T-cell (primary cell): ENCODE data around the gene UNC5A. TPM values are rescaled to one million over a fixed set of nuclear protein-coding genes. Genes with fewer than 3 reads are reported as not detected.

Source experiments
- ATAC-seq, 4 experiments: fragments of 200-7000 bp in 3 of 4; fragments of 150-1000 bp in 1 of 4; cut with Tn5 transposase; replicated peaks in 1 of 4; 1 replicate in 3 of 4; 2 replicates in 1 of 4; pipeline ENCODE4 v1.10.0; 2021; ENCODE audit warnings: moderate library complexity in 3 of 4, mild to moderate bottlenecking in 2 of 4, moderate number of reproducible peaks in 1 of 4
- CTCF ChIA-PET, 2 donors: fragments of 300-600 bp; sonication (Branson Sonifier 250); formaldehyde crosslinking; loops; one replicate each; lab custom pipeline; 2022; ENCODE audit warnings: antibody characterized with exemption in 2 of 2; lab: Charles Lee
- POLR2A ChIA-PET, 2 donors: fragments of 300-600 bp; sonication (Branson Sonifier 250); formaldehyde crosslinking; loops; one replicate each; lab custom pipeline; 2022; ENCODE audit warnings: antibody characterized with exemption in 2 of 2; lab: Charles Lee
- DNase-seq, 35 experiments: peaks; one replicate each; pipeline versions ENCODE4 v3.0.0 to v3.0.0-alpha.2; 2013 to 2023
- H3K27ac ChIP-seq: one replicate; pipeline ENCODE4 v1.5.1; 2013; ENCODE audit warnings: low read length
- H3K27me3 ChIP-seq, 2 experiments: replicated peaks in 1 of 2; 1 replicate in 1 of 2; 2 replicates in 1 of 2; pipeline versions ENCODE4 v1.6.1 to v1.7.0; 2013; ENCODE audit warnings: low read length in 1 of 2, mixed read lengths in 1 of 2; ENCODE audit not compliant: control insufficient read depth in 2 of 2, insufficient read depth in 2 of 2; ENCODE audit errors: extremely low read depth in 1 of 2
- H3K36me3 ChIP-seq, 2 donors: 1 replicate in 1 of 2; 2 replicates in 1 of 2; pipeline versions ENCODE4 v1.6.1 to v1.7.0; 2013; ENCODE audit warnings: low read length in 1 of 2; ENCODE audit not compliant: control insufficient read depth in 2 of 2, insufficient read depth in 1 of 2; ENCODE audit errors: extremely low read depth in 1 of 2
- H3K4me1 ChIP-seq, 2 experiments: 1 replicate in 1 of 2; 2 replicates in 1 of 2; pipeline versions ENCODE4 v1.6.1 to v1.7.0; 2013; ENCODE audit warnings: low read length in 2 of 2, mixed read lengths in 1 of 2; ENCODE audit not compliant: insufficient read depth in 2 of 2, control insufficient read depth in 1 of 2; ENCODE audit errors: extremely low read depth in 1 of 2
- H3K4me3 ChIP-seq, 2 donors: 1 replicate in 1 of 2; 2 replicates in 1 of 2; pipeline versions ENCODE4 v1.5.1 to v1.7.0; 2013; ENCODE audit warnings: mild to moderate bottlenecking in 2 of 2, low read length in 1 of 2, moderate library complexity in 1 of 2; ENCODE audit not compliant: control insufficient read depth in 1 of 2; ENCODE audit errors: extremely low read depth in 1 of 2
- H3K9me3 ChIP-seq: 2 replicates; pipeline ENCODE4 v1.7.0; 2013
- H3K27ac Mint-ChIP-seq, 2 donors: one replicate each; pipeline ENCODE4 v1.8.0; 2020 to 2021; ENCODE audit warnings: mild to moderate bottlenecking in 2 of 2, mixed read lengths in 2 of 2
- H3K27me3 Mint-ChIP-seq, 2 donors: one replicate each; pipeline ENCODE4 v1.8.0; 2021 to 2022; ENCODE audit warnings: mixed read lengths in 2 of 2
- H3K36me3 Mint-ChIP-seq: one replicate; pipeline ENCODE4 v1.8.0; 2021; ENCODE audit warnings: mixed read lengths
- H3K4me1 Mint-ChIP-seq, 3 donors: one replicate each; pipeline ENCODE4 v1.8.0; 2020 to 2022; ENCODE audit warnings: mixed read lengths in 3 of 3, mild to moderate bottlenecking in 1 of 3
- H3K4me3 Mint-ChIP-seq, 3 donors: one replicate each; pipeline ENCODE4 v1.8.0; 2020 to 2022; ENCODE audit warnings: mild to moderate bottlenecking in 3 of 3, mixed read lengths in 3 of 3, moderate library complexity in 3 of 3
- H3K9me3 Mint-ChIP-seq, 3 donors: one replicate each; pipeline ENCODE4 v1.8.0; 2020 to 2022; ENCODE audit warnings: mixed read lengths in 3 of 3
- WGBS: methylation state at CpG from one replicate; pipeline ENCODE4 v1.1.5; 2013; ENCODE audit warnings: missing lambda C conversion rate; ENCODE audit not compliant: insufficient coverage; 5-methylcytosine and 5-hydroxymethylcytosine counted together
- total RNA-seq, 35 experiments: library from RNA in 6 of 35; stranded (reverse) in 6 of 35; fragments of 120-200 nt in 1 of 35; gene quantifications; one replicate each; pipeline versions ENCODE4 v1.2.1 to v1.2.4 and lab custom pipeline; 2013 to 2026

The UNC5A gene
- total RNA-seq, 5 donors from 2014 or later (not counting 1 experiment from before 2014, with no cell fraction given) = not detected

DNA sequence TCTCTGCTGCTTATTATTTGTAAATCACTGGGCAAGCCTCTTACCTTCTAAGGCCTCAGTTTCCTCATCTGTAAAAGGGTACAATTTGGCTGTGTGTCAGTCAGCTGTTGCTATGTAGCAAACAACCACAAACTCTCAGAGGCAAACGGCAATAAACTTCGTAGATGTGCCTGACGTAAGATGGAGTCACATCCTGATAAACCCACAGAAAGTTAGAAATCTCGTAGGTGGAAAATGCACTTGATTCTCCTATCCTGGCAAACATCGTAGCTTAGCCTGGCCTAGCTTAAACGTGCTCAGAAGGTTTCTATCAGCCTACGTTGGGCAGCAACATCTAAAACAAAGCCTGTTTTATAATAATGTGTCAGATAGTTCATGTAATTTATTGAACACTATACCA lies 35.0 kb upstream of the UNC5A start:
- WGBS = 63% methylated on average over 5 of the region's 7 CpGs
- ATAC-seq (no peak), DNase-seq (no peak)
- H3K27me3 ChIP-seq = peaks cover 3 to 46% of the 10 kb centered on the region in 2 experiments
- no peaks in the 10 kb centered on the region for H3K4me1 ChIP-seq
- Mint-ChIP-seq H3K4me1 (no peaks in the 10 kb centered on the region), H3K4me3 (no peak overlapping the region), H3K27ac (no peak overlapping the region), H3K36me3 (no peaks in the 10 kb centered on the region), H3K27me3 (peaks cover 27 to 55% of the 10 kb centered on the region in 2 donors), H3K9me3 (no peaks in the 10 kb centered on the region)
- H3K4me3 ChIP-seq = no peak overlapping the region
- ChIA-PET CTCF (no interaction called here), POLR2A (no interaction called here)
- no peaks in the 10 kb centered on the region for H3K9me3 ChIP-seq
- H3K36me3 ChIP-seq = no peaks in the 10 kb centered on the region
- H3K27ac ChIP-seq = no peak overlapping the region

DNA sequence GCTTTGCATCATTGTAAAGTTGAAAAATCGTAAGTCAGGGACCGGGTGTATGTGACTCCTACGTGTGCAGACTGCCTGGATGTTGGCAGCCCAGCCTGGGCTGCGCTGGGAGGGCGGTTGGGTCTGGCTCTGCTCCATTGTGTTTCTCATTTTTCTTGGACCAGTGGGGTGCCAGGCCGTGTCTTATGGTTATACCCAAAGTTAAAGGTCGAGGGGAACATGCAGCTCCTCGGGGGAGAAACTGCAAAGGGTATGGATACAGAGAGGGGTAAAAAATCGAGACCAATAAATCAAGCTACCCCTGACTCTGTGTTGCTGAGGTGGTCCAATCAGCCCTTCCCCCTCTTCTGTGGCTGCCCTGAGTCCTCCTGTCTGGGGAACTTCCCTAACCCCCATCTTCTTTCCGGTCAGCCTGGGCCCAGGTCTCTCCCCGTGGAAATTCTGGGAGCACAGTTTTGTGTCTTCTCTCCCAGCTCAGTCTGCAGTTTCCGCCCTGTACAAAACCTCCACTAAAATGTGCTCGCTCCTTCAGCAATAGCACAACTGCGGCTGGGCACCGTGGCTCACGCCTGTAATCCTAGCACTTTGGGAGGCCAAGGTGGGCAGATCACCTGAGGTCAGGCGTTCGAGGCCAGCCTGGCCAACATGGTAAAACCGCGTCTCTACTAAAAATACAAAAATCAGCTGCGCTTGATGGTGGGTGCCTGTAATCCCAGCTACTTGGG lies 34.1 kb upstream of the UNC5A start:
- DNase-seq (peak in 1 of 35 experiments; percentile 11), ATAC-seq (no peak)
- no peaks in the 10 kb centered on the region for H3K9me3 ChIP-seq
- H3K4me1 Mint-ChIP-seq = no peaks in the 10 kb centered on the region
- H3K36me3 Mint-ChIP-seq = no peaks in the 10 kb centered on the region
- ChIA-PET POLR2A (no interaction called here), CTCF (no interaction called here)
- no peak overlapping the region for H3K27ac ChIP-seq
- H3K9me3 Mint-ChIP-seq = no peaks in the 10 kb centered on the region
- no peaks in the 10 kb centered on the region for H3K4me1 ChIP-seq
- H3K4me3 Mint-ChIP-seq = no peak overlapping the region
- H3K4me3 ChIP-seq = no peak overlapping the region
- H3K27me3 ChIP-seq = peaks cover 3 to 52% of the 10 kb centered on the region in 2 experiments
- no peak overlapping the region for H3K27ac Mint-ChIP-seq
- no peaks in the 10 kb centered on the region for H3K36me3 ChIP-seq
- H3K27me3 Mint-ChIP-seq = peaks cover 35 to 61% of the 10 kb centered on the region in 2 donors
- 76% methylated on average over 13 of the region's 21 CpGs for WGBS

DNA sequence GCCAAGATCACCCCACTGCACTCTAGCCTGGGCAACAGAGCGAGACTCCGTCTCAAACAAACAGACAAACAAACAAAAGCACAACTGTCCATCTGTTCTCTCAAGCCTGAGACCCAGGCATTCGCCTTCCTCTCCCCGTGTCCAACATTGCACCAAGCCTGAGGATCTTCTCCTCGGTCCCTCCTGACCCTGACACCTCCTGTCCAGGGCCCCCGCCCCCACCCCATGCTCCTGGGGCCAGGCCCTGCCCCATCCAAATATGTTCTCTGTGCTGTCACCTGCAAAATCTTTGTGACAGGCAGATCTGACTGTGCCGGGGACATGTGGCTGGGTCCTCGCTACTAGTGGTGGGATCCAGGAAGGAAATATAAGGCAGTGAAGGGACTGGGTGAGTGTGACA lies 33.4 kb upstream of the UNC5A start:
- Histone ChIP-seq H3K4me3 (no peak overlapping the region), H3K9me3 (no peaks in the 10 kb centered on the region), H3K27ac (no peak overlapping the region), H3K36me3 (no peaks in the 10 kb centered on the region), H3K4me1 (no peaks in the 10 kb centered on the region), H3K27me3 (peaks cover 3 to 52% of the 10 kb centered on the region in 2 experiments)
- Mint-ChIP-seq H3K4me1 (peaks cover 0 to 4% (median 0%) of the 10 kb centered on the region in 3 donors), H3K4me3 (no peak overlapping the region), H3K36me3 (no peaks in the 10 kb centered on the region), H3K9me3 (no peaks in the 10 kb centered on the region), H3K27me3 (peaks cover 41 to 59% of the 10 kb centered on the region in 2 donors), H3K27ac (no peak overlapping the region)
- ATAC-seq (no peak), DNase-seq (peak in 1 of 35 experiments; percentile 10)
- 63% methylated on average over 8 of the region's 8 CpGs for WGBS
- POLR2A ChIA-PET = no interaction called here
- CTCF ChIA-PET = no interaction called here

DNA sequence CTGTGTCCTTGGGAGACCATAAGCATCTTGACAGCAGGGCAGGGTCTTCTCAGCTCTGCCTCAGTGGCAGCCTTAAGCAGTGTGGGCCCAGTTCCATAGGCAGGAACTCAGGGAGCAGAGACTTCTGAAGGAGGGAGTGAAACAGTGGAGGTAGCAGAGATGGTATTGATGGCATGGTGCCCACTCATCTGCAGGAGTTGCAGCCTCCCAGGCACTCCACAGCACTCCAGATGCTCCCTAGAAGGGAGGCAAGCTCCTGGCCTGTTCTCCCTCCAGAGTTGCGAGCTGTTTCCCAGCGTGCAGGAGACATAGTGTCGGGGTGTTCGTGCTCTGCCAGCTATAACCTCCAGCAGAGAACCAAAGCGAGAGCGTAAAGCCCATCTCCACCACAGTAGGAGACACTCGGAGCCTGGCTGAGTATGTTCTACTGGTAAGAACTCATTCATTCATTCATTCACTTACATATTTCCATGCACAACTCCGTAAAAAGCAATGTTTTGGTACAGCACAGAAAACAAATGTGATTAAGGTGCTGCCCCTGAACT lies 31.4 kb upstream of the UNC5A start:
- no peaks in the 10 kb centered on the region for H3K36me3 ChIP-seq
- no peak overlapping the region for H3K27ac Mint-ChIP-seq
- 86% methylated on average over 7 of the region's 8 CpGs for WGBS
- H3K4me1 Mint-ChIP-seq = peaks cover 0 to 6% (median 2%) of the 10 kb centered on the region in 3 donors
- CTCF ChIA-PET = no interaction called here
- H3K27me3 Mint-ChIP-seq = peaks cover 42 to 57% of the 10 kb centered on the region in 2 donors
- no peaks in the 10 kb centered on the region for H3K9me3 Mint-ChIP-seq
- no peaks in the 10 kb centered on the region for H3K4me1 ChIP-seq
- no peak overlapping the region for H3K4me3 ChIP-seq
- POLR2A ChIA-PET = no interaction called here
- no peak for ATAC-seq
- no peaks in the 10 kb centered on the region for H3K9me3 ChIP-seq
- H3K36me3 Mint-ChIP-seq = no peaks in the 10 kb centered on the region
- peak in 1 of 35 experiments; percentile 8 for DNase-seq
- peaks cover 0 to 59% of the 10 kb centered on the region in 2 experiments for H3K27me3 ChIP-seq
- no peak overlapping the region for H3K27ac ChIP-seq
- H3K4me3 Mint-ChIP-seq = no peak overlapping the region

DNA sequence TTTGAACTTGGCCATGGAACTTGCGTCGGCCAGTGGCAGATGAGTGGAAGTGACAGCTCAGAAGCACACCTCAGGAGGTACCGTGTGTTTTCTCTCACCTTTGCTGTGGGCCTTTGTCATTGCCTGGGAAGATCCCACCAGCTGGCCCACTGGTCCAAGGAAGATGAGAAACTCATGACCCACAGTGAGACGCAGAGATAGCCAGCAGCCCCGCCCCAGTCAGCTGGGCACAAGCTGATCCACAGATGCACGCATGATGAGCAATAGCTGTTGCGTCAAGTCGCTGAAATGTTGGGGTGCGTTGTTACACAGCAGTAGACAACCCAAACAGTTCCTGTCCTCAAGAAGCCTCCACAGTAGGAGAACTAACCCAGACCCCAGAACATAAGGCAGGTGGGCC lies 30.8 kb upstream of the UNC5A start:
- POLR2A ChIA-PET = no interaction called here
- H3K4me3 ChIP-seq = no peak overlapping the region
- no peaks in the 10 kb centered on the region for H3K4me1 ChIP-seq
- H3K27ac ChIP-seq = no peak overlapping the region
- peaks cover 0 to 57% of the 10 kb centered on the region in 2 experiments for H3K27me3 ChIP-seq
- ATAC-seq (no peak), DNase-seq (no peak)
- H3K36me3 ChIP-seq = no peaks in the 10 kb centered on the region
- Mint-ChIP-seq H3K36me3 (no peaks in the 10 kb centered on the region), H3K9me3 (no peaks in the 10 kb centered on the region), H3K4me1 (peaks cover 0 to 6% (median 2%) of the 10 kb centered on the region in 3 donors), H3K4me3 (no peak overlapping the region), H3K27ac (no peak overlapping the region), H3K27me3 (peaks cover 45 to 55% of the 10 kb centered on the region in 2 donors)
- CTCF ChIA-PET = no interaction called here
- no peaks in the 10 kb centered on the region for H3K9me3 ChIP-seq
- WGBS = 91% methylated on average over 6 of the region's 9 CpGs

DNA sequence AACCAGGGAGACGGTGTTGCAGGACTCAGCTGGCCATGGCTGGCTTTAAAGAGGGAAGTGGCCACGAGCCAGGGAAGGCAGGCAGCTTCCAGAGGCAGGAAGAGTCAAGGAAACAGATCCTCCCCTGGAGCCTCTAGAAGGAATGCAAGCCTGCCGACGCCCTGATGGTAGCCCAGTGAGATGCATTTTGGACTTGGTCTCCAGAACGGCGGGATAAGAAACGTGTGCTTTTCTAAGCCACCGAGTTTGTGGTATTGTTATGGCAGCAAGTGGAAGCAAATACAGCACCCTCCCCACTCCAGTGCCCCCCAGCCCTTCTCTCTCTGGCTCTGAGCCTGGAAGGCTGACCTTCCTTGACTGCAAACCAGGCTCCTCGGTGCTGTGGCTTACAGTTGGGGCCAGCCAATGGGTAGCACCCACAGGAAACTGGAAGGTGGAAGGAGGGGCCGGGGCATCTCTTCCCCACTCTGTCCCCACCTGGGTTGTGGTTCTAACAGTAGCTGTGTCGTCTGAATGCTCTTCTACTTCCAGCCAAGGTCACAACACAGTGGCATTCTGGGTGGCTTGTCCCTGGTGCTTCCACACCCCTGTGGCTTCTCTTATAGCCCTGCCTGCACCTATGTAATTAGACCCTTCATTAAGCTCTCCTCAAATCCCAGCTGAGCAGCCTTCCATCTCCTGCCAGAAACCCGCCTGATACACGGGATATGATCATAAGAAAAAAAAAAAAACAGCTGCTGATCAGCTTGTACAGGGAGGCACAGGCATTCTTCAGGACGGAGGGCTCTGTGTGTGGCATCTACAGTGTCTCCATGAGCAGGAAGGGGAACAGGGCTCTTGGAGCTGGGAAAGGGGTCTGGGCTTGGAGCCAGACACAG lies 29.9 kb upstream of the UNC5A start:
- H3K27ac Mint-ChIP-seq = no peak overlapping the region
- ChIA-PET CTCF (no interaction called here), POLR2A (no interaction called here)
- H3K4me1 ChIP-seq = no peaks in the 10 kb centered on the region
- H3K27me3 Mint-ChIP-seq = peaks cover 39 to 51% of the 10 kb centered on the region in 2 donors
- H3K36me3 ChIP-seq = no peaks in the 10 kb centered on the region
- WGBS = 49% methylated on average over 7 of the region's 14 CpGs
- H3K9me3 Mint-ChIP-seq = no peaks in the 10 kb centered on the region
- H3K4me1 Mint-ChIP-seq = peaks cover 0 to 6% (median 2%) of the 10 kb centered on the region in 3 donors
- H3K27ac ChIP-seq = no peak overlapping the region
- H3K4me3 ChIP-seq = no peak overlapping the region
- DNase-seq (peak in 1 of 35 experiments; percentile 5), ATAC-seq (no peak)
- no peaks in the 10 kb centered on the region for H3K9me3 ChIP-seq
- H3K27me3 ChIP-seq = peaks cover 0 to 60% of the 10 kb centered on the region in 2 experiments
- H3K4me3 Mint-ChIP-seq = no peak overlapping the region
- H3K36me3 Mint-ChIP-seq = no peaks in the 10 kb centered on the region
